Osteoblast (primary cell): ENCODE results near the gene FKBP7. TPM values are rescaled to one million over a fixed set of nuclear protein-coding genes. Genes with fewer than 3 reads are reported as not detected.

Source experiments
- DNase-seq: peaks from one replicate; pipeline ENCODE4 v3.0.0; 2011; ENCODE audit warnings: low spot score, mixed read lengths; ENCODE audit not compliant: insufficient read length; ENCODE audit errors: missing footprints
- H2AFZ ChIP-seq: 2 replicates; pipeline ENCODE4 v1.6.0; 2011; ENCODE audit warnings: mild to moderate bottlenecking, low read length
- H3K27ac ChIP-seq: 2 replicates; pipeline ENCODE4 v1.5.1; 2011; ENCODE audit warnings: mild to moderate bottlenecking, low read depth, low read length, moderate library complexity
- H3K27me3 ChIP-seq: 2 replicates; pipeline ENCODE4 v1.6.0; 2012; ENCODE audit warnings: mild to moderate bottlenecking, control low read depth, inconsistent platforms, low read length, moderate library complexity; ENCODE audit not compliant: insufficient read depth
- H3K36me3 ChIP-seq: 2 replicates; pipeline ENCODE4 v1.5.1; 2011; ENCODE audit warnings: mild to moderate bottlenecking, low read length, control low read depth, moderate library complexity; ENCODE audit not compliant: insufficient read depth
- H3K4me1 ChIP-seq: 2 replicates; pipeline ENCODE4 v1.5.1; 2011; ENCODE audit warnings: mild to moderate bottlenecking, low read length, control low read depth, moderate library complexity; ENCODE audit not compliant: insufficient read depth
- H3K4me2 ChIP-seq: 2 replicates; pipeline ENCODE4 v1.6.0; 2011; ENCODE audit warnings: mild to moderate bottlenecking, low read length; ENCODE audit not compliant: insufficient read depth
- H3K4me3 ChIP-seq: fragments of 200-600 bp; sonication (generic); 3 replicates; pipeline ENCODE4 v1.5.1; 2012; ENCODE audit warnings: mild to moderate bottlenecking, low read length, inconsistent platforms; ENCODE audit not compliant: insufficient read depth
- H3K79me2 ChIP-seq: 2 replicates; pipeline ENCODE4 v1.6.0; 2012; ENCODE audit warnings: mild to moderate bottlenecking, low read length, control low read depth, inconsistent platforms; ENCODE audit not compliant: insufficient read depth
- H3K9me3 ChIP-seq: 2 replicates; pipeline ENCODE4 v1.5.1; 2011; ENCODE audit warnings: low read depth, low read length, control low read depth
- H4K20me1 ChIP-seq: 2 replicates; pipeline ENCODE4 v1.6.0; 2012; ENCODE audit warnings: mild to moderate bottlenecking, low read length, control low read depth; ENCODE audit not compliant: insufficient read depth
- total RNA-seq: library from RNA; depleted of rRNA; stranded (reverse); fragments of >200 nt; gene quantifications from 2 replicates; pipeline ENCODE4 v1.2.3, GENCODE V29; 2012
- TF ChIP-seq, protein P1 (sequence below): IDR thresholded peaks from 2 replicates; pipeline ENCODE4 v1.5.1; 2011; ENCODE audit warnings: mild to moderate bottlenecking, low read depth, low read length, moderate library complexity; ENCODE audit errors: extremely low read depth

The FKBP7 gene
- total RNA-seq, 1 donor, result 37.6 TPM

DNA sequence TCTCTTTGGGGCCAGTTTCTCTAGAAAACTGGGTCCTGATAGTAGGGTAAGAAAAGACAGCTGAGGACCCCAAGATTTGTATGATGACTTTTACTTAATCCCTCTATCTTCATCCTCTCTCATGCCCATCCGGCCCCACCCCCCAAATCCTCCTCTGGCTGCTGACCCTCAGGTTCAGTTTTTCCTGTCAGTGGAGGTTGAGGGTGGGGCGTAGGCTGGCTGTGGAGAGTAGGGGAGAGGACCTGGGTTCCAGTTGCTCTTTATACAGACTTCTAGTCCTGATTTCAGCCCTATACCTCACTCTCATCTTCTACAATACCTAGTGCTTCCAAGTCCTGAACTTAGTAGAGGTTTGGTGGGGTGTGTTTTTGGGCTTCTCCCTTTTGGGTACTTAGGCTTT, 30.2 kb upstream of the FKBP7 start:
- DNase-seq, result no peak
- Histone ChIP-seq H3K4me3 (no peak overlapping the region), H3K27ac (no peak overlapping the region), H2AFZ (no peak overlapping the region), H3K4me1 (peaks cover 11% of the 10 kb centered on the region), H3K9me3 (no peaks in the 10 kb centered on the region), H4K20me1 (peaks cover 2% of the 10 kb centered on the region), H3K4me2 (no peak overlapping the region), H3K27me3 (no peaks in the 10 kb centered on the region), H3K79me2 (peaks cover 2% of the 10 kb centered on the region), H3K36me3 (peaks cover 5% of the 10 kb centered on the region)
- TF ChIP-seq, protein P1, sequence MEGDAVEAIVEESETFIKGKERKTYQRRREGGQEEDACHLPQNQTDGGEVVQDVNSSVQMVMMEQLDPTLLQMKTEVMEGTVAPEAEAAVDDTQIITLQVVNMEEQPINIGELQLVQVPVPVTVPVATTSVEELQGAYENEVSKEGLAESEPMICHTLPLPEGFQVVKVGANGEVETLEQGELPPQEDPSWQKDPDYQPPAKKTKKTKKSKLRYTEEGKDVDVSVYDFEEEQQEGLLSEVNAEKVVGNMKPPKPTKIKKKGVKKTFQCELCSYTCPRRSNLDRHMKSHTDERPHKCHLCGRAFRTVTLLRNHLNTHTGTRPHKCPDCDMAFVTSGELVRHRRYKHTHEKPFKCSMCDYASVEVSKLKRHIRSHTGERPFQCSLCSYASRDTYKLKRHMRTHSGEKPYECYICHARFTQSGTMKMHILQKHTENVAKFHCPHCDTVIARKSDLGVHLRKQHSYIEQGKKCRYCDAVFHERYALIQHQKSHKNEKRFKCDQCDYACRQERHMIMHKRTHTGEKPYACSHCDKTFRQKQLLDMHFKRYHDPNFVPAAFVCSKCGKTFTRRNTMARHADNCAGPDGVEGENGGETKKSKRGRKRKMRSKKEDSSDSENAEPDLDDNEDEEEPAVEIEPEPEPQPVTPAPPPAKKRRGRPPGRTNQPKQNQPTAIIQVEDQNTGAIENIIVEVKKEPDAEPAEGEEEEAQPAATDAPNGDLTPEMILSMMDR, result no peak

DNA sequence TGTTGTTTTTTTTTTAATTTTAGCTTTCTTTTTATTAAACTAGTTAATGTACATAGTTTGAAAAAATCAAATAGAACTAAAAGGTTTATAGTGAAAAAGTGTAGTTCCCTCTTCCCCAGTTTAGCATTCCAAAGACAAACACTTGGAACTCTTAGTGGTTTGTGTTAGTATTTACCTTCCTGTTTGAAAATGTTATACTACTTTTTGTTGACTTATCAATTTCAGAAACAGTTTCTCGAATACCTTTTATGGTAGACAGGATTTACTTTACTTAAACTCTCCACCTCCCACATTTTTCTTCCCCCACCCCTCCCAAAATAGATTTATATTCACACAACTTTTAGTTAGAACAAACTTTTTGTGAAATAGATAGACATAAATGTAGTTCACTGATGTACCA, 28.5 kb upstream of the FKBP7 start:
- Histone ChIP-seq H3K4me1 (no peaks in the 10 kb centered on the region), H4K20me1 (peaks cover 2% of the 10 kb centered on the region), H2AFZ (no peak overlapping the region), H3K4me2 (no peak overlapping the region), H3K36me3 (peaks cover 18% of the 10 kb centered on the region), H3K27ac (no peak overlapping the region), H3K27me3 (no peaks in the 10 kb centered on the region), H3K9me3 (no peaks in the 10 kb centered on the region), H3K4me3 (no peak overlapping the region), H3K79me2 (peaks cover 2% of the 10 kb centered on the region)
- no peak for DNase-seq
- TF ChIP-seq, protein P1, result no peak

DNA sequence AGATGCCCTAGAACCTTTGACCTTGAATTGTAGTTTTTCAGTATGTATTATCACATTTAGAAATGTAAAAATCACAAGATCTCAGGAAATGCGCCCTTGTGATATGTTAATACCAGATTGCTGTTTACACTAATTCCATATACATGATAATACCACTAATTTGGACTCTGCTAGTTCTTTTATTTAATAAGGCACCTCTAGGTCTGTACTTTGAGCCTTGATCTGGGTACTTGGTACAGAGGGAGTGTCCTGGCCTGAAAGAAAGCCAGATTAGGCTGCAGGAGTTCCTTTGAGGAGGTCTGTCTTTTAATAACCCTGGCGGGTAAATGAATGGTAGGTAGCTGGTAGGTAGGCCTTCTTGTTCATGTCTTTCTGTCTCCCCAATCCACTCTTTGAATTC, 28.1 kb upstream of the FKBP7 start:
- TF ChIP-seq, protein P1, result no peak

GRCh38 chr2:178506101-178506500, 27.7 kb upstream of the FKBP7 start:
- Histone ChIP-seq H3K4me1 (no peaks in the 10 kb centered on the region), H4K20me1 (peaks cover 2% of the 10 kb centered on the region), H3K4me2 (no peak overlapping the region), H3K9me3 (no peaks in the 10 kb centered on the region), H3K79me2 (peaks cover 2% of the 10 kb centered on the region), H3K27me3 (no peaks in the 10 kb centered on the region), H3K36me3 (peaks cover 26% of the 10 kb centered on the region), H2AFZ (no peak overlapping the region), H3K27ac (no peak overlapping the region), H3K4me3 (no peak overlapping the region)
- no peak for DNase-seq
- TF ChIP-seq, protein P1, result no peak

More for the DNA sequence above, 28.1 kb upstream of the FKBP7 start:
- Histone ChIP-seq H2AFZ (no peak overlapping the region), H3K4me2 (no peak overlapping the region), H3K27ac (no peak overlapping the region), H3K4me1 (no peaks in the 10 kb centered on the region), H3K4me3 (no peak overlapping the region), H4K20me1 (peaks cover 2% of the 10 kb centered on the region), H3K79me2 (peaks cover 2% of the 10 kb centered on the region), H3K9me3 (no peaks in the 10 kb centered on the region), H3K27me3 (no peaks in the 10 kb centered on the region), H3K36me3 (peaks cover 22% of the 10 kb centered on the region)
- DNase-seq, result no peak
